Common myeloid progenitor, CD34-positive (primary cell): ENCODE data around the gene ADNP.

Experiments used
- CTCF ChIA-PET: fragments of 350-600 bp; sonication (Branson Sonifier 250); formaldehyde crosslinking; loops from one replicate; lab custom pipeline; 2021; ENCODE audit warnings: antibody characterized with exemption; lab: Charles Lee
- POLR2A ChIA-PET: fragments of 350-600 bp; sonication (Branson Sonifier 250); formaldehyde crosslinking; loops from one replicate; lab custom pipeline; 2021; ENCODE audit warnings: antibody characterized with exemption; lab: Charles Lee
- DNase-seq, 3 donors: peaks; one replicate each; pipeline versions ENCODE4 v3.0.0 to v3.0.0-alpha.2; 2013
- H3K27ac ChIP-seq, 2 experiments: 1 replicate in 1 of 2; 2 replicates in 1 of 2; pipeline ENCODE4 v1.7.0; 2013; ENCODE audit warnings: inconsistent platforms in 2 of 2, low read length in 2 of 2, mild to moderate bottlenecking in 2 of 2, low read depth in 1 of 2, moderate library complexity in 1 of 2; ENCODE audit not compliant: severe bottlenecking in 2 of 2, insufficient read depth in 1 of 2, poor library complexity in 1 of 2
- H3K27me3 ChIP-seq, 5 experiments: replicated peaks in 2 of 5; 1 replicate in 3 of 5; 2 replicates in 2 of 5; pipeline versions ENCODE4 v1.6.1 to v1.7.0; 2013; ENCODE audit warnings: low read length in 4 of 5, mild to moderate bottlenecking in 2 of 5, moderate library complexity in 2 of 5, inconsistent platforms in 1 of 5; ENCODE audit not compliant: insufficient read depth in 5 of 5, control insufficient read depth in 4 of 5
- H3K36me3 ChIP-seq, 4 experiments: 1 replicate in 2 of 4; 2 replicates in 2 of 4; pipeline versions ENCODE4 v1.6.1 to v1.7.0; 2013; ENCODE audit warnings: low read length in 3 of 4, control low read depth in 1 of 4, mild to moderate bottlenecking in 1 of 4; ENCODE audit not compliant: control insufficient read depth in 4 of 4, insufficient read depth in 4 of 4
- H3K4me1 ChIP-seq, 4 experiments: 1 replicate in 3 of 4; 2 replicates in 1 of 4; pipeline versions ENCODE4 v1.6.1 to v1.7.1; 2013; ENCODE audit warnings: low read length in 3 of 4, mild to moderate bottlenecking in 3 of 4, control low read depth in 1 of 4, inconsistent platforms in 1 of 4, moderate library complexity in 1 of 4; ENCODE audit not compliant: control insufficient read depth in 4 of 4, insufficient read depth in 4 of 4; ENCODE audit errors: control extremely low read depth in 1 of 4
- H3K4me3 ChIP-seq, 7 experiments: 1 replicate in 4 of 7; 2 replicates in 3 of 7; pipeline versions ENCODE4 v1.5.1 to v1.7.0; 2013; ENCODE audit warnings: mild to moderate bottlenecking in 7 of 7, low read length in 6 of 7, moderate library complexity in 6 of 7, inconsistent platforms in 2 of 7, low read depth in 2 of 7, control low read depth in 1 of 7; ENCODE audit not compliant: insufficient read depth in 4 of 7, control insufficient read depth in 1 of 7; ENCODE audit errors: extremely low read depth in 1 of 7
- H3K9me3 ChIP-seq, 5 experiments: 1 replicate in 4 of 5; 2 replicates in 1 of 5; pipeline versions ENCODE4 v1.6.1 to v1.7.1; 2013; ENCODE audit warnings: low read length in 4 of 5, mild to moderate bottlenecking in 2 of 5, inconsistent platforms in 1 of 5, low read depth in 1 of 5, moderate library complexity in 1 of 5; ENCODE audit not compliant: control insufficient read depth in 4 of 5, insufficient read depth in 2 of 5; ENCODE audit errors: control extremely low read depth in 1 of 5
- WGBS: methylation state at CpG from one replicate; pipeline ENCODE4 v1.1.5; 2013; ENCODE audit not compliant: insufficient coverage; 5-methylcytosine and 5-hydroxymethylcytosine counted together

Gene ADNP

DNA sequence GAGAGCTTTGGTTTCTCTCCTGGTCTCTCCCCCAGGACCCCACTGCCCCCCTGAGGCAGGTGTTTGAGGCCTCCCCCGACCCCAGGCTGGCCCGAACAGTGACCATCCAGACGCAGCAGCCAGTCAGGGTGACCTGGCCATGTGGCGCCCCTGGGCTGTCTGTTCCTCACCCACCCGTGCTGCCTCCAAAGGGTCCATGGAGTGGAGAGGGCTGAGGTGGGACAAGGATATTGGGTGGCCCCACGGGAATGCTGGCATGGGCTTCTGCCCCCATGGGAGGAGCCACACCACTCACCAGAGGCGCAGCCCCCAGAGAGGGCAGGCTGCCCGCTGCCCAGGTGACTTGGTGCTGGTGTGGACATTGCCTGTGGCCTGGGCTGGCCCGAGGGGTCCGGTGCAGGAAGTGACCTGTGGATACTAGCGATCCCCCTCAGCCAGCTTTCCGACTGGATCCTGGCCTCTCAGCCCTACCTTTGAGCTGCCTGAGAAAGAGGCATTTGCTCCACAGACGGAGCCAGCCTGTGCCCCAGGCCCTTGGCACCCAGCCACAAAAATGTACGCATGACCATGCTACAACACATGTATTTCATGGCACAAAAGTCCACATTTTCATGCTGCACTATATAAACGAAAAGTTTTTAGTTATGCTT is 85.5 kb downstream of the ADNP start:
- Histone ChIP-seq H3K4me3 (no peak overlapping the region), H3K27me3 (no peaks in the 10 kb centered on the region), H3K4me1 (peaks cover 0 to 9% (median 2%) of the 10 kb centered on the region in 4 experiments), H3K36me3 (peaks cover 0 to 37% (median 12%) of the 10 kb centered on the region in 4 experiments), H3K9me3 (no peaks in the 10 kb centered on the region), H3K27ac (no peak overlapping the region)
- ChIA-PET CTCF (interaction anchor here (1.0 kb wide), 1 partner anchor 52 kb away, joined by 3 read pairs; no protein-coding TSS in a partner anchor), POLR2A (interaction anchor here (0.6 kb wide), 1 partner anchor 49 kb away, joined by 3 read pairs; no protein-coding TSS in a partner anchor)
- WGBS: 95% methylated on average over 10 of the region's 15 CpGs
- DNase-seq: no peak

DNA sequence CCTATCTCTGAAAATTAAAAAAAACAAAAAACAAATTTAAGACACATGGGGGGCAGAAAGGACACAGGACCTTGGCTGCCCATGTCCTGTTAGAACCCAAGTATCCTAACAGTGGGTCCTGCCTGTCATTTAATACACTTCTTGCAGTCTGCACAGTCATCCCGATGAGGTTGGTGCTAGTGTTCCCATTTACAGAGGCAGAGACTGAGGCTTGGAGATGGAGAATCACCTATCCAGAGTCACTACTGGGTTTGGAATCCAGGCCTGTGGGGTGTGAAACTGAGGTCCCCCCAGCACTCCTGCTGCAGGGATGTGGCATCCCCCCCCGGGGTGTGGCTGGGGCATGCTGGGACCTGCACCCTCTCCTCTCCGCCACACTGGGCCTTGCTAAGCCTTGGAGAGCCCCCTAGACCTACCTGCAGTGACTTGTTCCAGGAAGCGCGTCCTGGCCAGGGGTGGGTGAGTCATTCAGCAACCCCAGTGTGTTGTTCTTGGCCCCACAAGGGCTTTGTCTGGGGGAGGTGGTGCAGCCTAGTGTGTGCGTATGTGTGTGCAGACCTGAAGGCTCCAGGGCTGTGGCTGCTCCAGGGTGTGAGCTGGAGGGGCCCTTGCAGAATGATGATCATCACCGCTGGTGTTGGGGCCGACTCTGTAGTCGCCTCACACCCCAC is 86.7 kb downstream of the ADNP start:
- H3K27ac ChIP-seq: no peak overlapping the region
- H3K27me3 ChIP-seq: no peaks in the 10 kb centered on the region
- H3K4me1 ChIP-seq: peaks cover 0 to 7% (median 2%) of the 10 kb centered on the region in 4 experiments
- ChIA-PET CTCF (interaction anchor here (1.0 kb wide), 1 partner anchor 53 kb away, joined by 3 read pairs; no protein-coding TSS in a partner anchor), POLR2A (no interaction called here)
- peak in 2 of 3 donors; percentile 10 to 21 for DNase-seq
- H3K36me3 ChIP-seq: peaks cover 0 to 37% (median 12%) of the 10 kb centered on the region in 4 experiments
- H3K4me3 ChIP-seq: no peak overlapping the region
- WGBS: 100% methylated on average over 5 of the region's 9 CpGs
- H3K9me3 ChIP-seq: no peaks in the 10 kb centered on the region

DNA sequence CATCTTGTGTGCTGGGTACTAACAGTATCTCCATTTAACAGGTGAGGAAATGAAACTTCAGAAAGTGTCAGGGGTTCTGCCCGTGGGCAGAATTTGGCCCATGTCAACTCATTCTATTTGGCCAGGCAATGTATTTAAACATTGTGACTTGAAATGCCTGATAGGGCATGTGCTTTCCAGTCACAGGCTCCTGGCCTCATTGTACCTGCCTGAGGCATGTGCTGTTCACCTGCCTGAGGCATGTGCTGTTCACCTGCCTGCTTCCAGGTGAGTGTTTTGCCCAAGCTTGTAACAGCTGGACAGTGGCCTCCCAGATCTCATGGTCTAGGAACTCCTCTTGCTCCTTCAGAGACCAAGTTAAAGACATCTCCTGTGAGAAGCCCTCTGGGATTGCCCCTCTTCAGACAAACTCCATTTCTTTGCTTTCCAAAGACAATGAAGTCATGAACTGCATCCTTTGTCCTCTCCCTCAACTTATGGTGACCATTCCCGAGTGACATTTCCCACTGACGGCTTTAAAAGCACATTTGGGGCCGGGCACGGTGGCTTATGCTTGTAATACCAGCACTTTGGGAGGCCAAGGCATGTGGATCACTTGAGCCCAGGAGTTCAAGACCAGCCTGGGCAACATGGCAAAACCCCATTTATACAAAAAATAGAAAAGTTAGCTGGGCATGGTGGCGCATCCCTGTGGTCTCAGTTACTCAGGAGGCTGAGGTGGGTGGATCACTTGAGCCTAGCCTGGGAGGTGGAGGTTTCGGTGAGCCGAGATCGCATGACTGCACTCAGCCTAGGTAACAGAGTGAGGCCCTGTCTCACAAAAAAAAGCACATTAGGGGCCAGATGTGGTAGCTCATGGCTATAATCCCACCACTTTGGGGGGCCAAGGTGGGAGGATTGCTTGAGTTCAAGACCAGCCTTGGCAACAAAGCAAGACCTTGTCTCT is 87.6 kb downstream of the ADNP start:
- no peak overlapping the region for H3K4me3 ChIP-seq
- CTCF ChIA-PET: no interaction called here
- H3K27ac ChIP-seq: no peak overlapping the region
- DNase-seq: no peak
- POLR2A ChIA-PET: no interaction called here
- no peaks in the 10 kb centered on the region for H3K9me3 ChIP-seq
- peaks cover 0 to 37% (median 12%) of the 10 kb centered on the region in 4 experiments for H3K36me3 ChIP-seq
- no peaks in the 10 kb centered on the region for H3K27me3 ChIP-seq
- WGBS: 98% methylated on average over 7 of the region's 9 CpGs
- no peaks in the 10 kb centered on the region for H3K4me1 ChIP-seq

DNA sequence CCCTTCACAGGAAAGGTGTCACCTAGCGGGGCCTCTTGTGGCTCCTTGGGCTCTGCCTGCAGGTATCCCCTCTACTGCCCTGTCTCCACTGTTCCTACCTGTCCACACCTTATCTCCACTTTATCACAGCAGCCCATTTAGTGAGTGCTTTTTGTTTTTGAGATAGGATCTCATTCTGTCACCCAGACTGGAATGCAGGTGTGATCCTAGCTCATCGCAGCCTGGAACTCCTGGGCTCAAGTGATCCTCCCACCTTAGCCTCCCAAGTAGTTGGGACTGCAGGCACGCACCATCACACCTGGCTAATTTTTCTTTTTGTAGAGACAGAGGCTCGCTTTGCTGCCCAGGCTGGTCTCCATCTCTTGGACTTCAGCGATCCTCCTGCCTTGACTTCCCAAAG is 88.4 kb downstream of the ADNP start:
- ChIA-PET POLR2A (no interaction called here), CTCF (no interaction called here)
- H3K27me3 ChIP-seq: no peaks in the 10 kb centered on the region
- no peak for DNase-seq
- H3K4me3 ChIP-seq: no peak overlapping the region
- H3K27ac ChIP-seq: no peak overlapping the region
- peaks cover 0 to 40% (median 12%) of the 10 kb centered on the region in 4 experiments for H3K36me3 ChIP-seq
- no peaks in the 10 kb centered on the region for H3K4me1 ChIP-seq
- 97% methylated on average over 5 of the region's 5 CpGs for WGBS
- H3K9me3 ChIP-seq: no peaks in the 10 kb centered on the region
